Body of pancreas (tissue), 4 donors: ENCODE measurements around the gene SHLD1.

Experiments used
- CTCF ChIP-seq, 7 experiments: fragments of 450-650 bp in 4 of 7; fragments of 200-600 bp in 3 of 7; sonication (generic) in 3 of 7; IDR thresholded peaks; one replicate each; pipeline ENCODE4 v1.5.1; 2016 to 2019; ENCODE audit warnings: antibody characterized with exemption in 7 of 7
- POLR2A ChIP-seq, 3 donors: fragments of 450-650 bp; IDR thresholded peaks; one replicate each; pipeline ENCODE4 v1.6.1; 2016; ENCODE audit warnings: antibody characterized with exemption in 3 of 3, mild to moderate bottlenecking in 2 of 3

GRCh38 chr20:5820738-5821137, 70.5 kb downstream of the SHLD1 start:
- TF ChIP-seq CTCF (IDR thresholded peaks at IDR 0.05) (no peak), POLR2A (IDR thresholded peaks at IDR 0.05) (no peak)
